Hepatocyte (in vitro differentiated cells): ENCODE data around the gene SESN3. TPM values are rescaled to one million over a fixed set of nuclear protein-coding genes. Genes with fewer than 3 reads are reported as not detected.
A peak's percentile ranks its signal among the peaks of the same experiment; 100 is the strongest.

ENCODE experiments used
- DNase-seq: peaks from one replicate; pipeline ENCODE4 v3.0.0-alpha.2; 2016; ENCODE audit warnings: low spot score
- H2AFZ ChIP-seq: fragments of 200-600 bp; sonication (generic); 2 replicates; pipeline ENCODE4 v1.6.0; 2016; ENCODE audit warnings: antibody characterized with exemption, mild to moderate bottlenecking
- H3K27ac ChIP-seq: fragments of 200-600 bp; sonication (generic); 2 replicates; pipeline ENCODE4 v1.5.1; 2016; ENCODE audit warnings: mild to moderate bottlenecking
- H3K27me3 ChIP-seq: fragments of 200-600 bp; sonication (generic); 2 replicates; pipeline ENCODE4 v1.6.1; 2016
- H3K36me3 ChIP-seq: fragments of 200-600 bp; sonication (generic); replicated peaks from 2 replicates; pipeline ENCODE4 v1.5.1; 2016; ENCODE audit warnings: low read depth; ENCODE audit not compliant: insufficient read depth
- H3K4me1 ChIP-seq: fragments of 200-600 bp; sonication (generic); 2 replicates; pipeline ENCODE4 v1.5.1; 2016; ENCODE audit warnings: mild to moderate bottlenecking, moderate library complexity; ENCODE audit not compliant: insufficient read depth
- H3K4me2 ChIP-seq: fragments of 200-600 bp; sonication (generic); 2 replicates; pipeline ENCODE4 v1.6.0; 2016
- H3K4me3 ChIP-seq: fragments of 200-600 bp; sonication (generic); 2 replicates; pipeline ENCODE4 v1.5.1; 2016; ENCODE audit warnings: mild to moderate bottlenecking
- H3K79me2 ChIP-seq: fragments of 200-600 bp; sonication (generic); 2 replicates; pipeline ENCODE4 v1.6.0; 2017; ENCODE audit warnings: mild to moderate bottlenecking
- H3K9me2 ChIP-seq: fragments of 200-600 bp; sonication (generic); replicated peaks from 2 replicates; pipeline ENCODE4 v1.6.0; 2017; ENCODE audit warnings: mild to moderate bottlenecking; ENCODE audit not compliant: insufficient read depth
- H3K9me3 ChIP-seq: fragments of 200-600 bp; sonication (generic); 2 replicates; pipeline ENCODE4 v1.5.1; 2016; ENCODE audit warnings: low read depth, mild to moderate bottlenecking
- H4K20me1 ChIP-seq: fragments of 200-600 bp; sonication (generic); 2 replicates; pipeline ENCODE4 v1.6.0; 2016; ENCODE audit warnings: mild to moderate bottlenecking; ENCODE audit not compliant: insufficient read depth, poor library complexity, severe bottlenecking
- CTCF ChIP-seq: fragments of 200-600 bp; sonication (generic); IDR thresholded peaks from 2 replicates; pipeline ENCODE4 v1.5.1; 2016; ENCODE audit warnings: antibody characterized with exemption, mild to moderate bottlenecking; ENCODE audit not compliant: poor library complexity
- EZH2 ChIP-seq: fragments of 200-600 bp; sonication (generic); IDR thresholded peaks from 2 replicates; pipeline ENCODE4 v1.6.1; 2016; ENCODE audit warnings: antibody characterized with exemption, mild to moderate bottlenecking, borderline replicate concordance
- EZH2phosphoT487 ChIP-seq: fragments of 200-600 bp; sonication (generic); IDR thresholded peaks from one replicate; pipeline ENCODE4 v1.6.1; 2018; ENCODE audit warnings: antibody characterized with exemption, mild to moderate bottlenecking, low read depth, moderate library complexity; ENCODE audit not compliant: unreplicated experiment, severe bottlenecking
- WGBS: methylation state at CpG from one replicate; pipeline ENCODE4 v1.1.6; 2016; ENCODE audit warnings: low lambda C conversion rate; ENCODE audit errors: missing lambda C conversion rate; 5-methylcytosine and 5-hydroxymethylcytosine counted together
- polyA plus RNA-seq: library from polyadenylated mRNA; unstranded; fragments of >200 nt; fragmentation: Nextera tagmentation; extraction: Ambion mirVana; gene quantifications from 2 replicates; pipeline ENCODE4 v1.2.1, GENCODE V29; 2016
- total RNA-seq: library from RNA; depleted of rRNA; stranded (reverse); fragments of >200 nt; gene quantifications from 2 replicates; pipeline ENCODE4 v1.2.3, GENCODE V29; 2014

Gene SESN3
- total and polyA plus RNA-seq, 2 experiments from 2014 or later = 8.1 to 107 TPM

GRCh38 chr11:95255251-95256145, 24.5 kb upstream of the SESN3 start:
- TF ChIP-seq EZH2phosphoT487 (no peak), CTCF (no peak), EZH2 (no peak)
- H2AFZ ChIP-seq = no peak overlapping the region
- H4K20me1 ChIP-seq = no peaks in the 10 kb centered on the region
- peaks cover 41% of the 10 kb centered on the region for H3K4me1 ChIP-seq
- no peak overlapping the region for H3K4me2 ChIP-seq
- no peak for DNase-seq
- H3K4me3 ChIP-seq = no peak overlapping the region
- no peaks in the 10 kb centered on the region for H3K79me2 ChIP-seq
- H3K9me2 ChIP-seq = no peaks in the 10 kb centered on the region
- WGBS = 58% methylated on average over 4 of the region's 4 CpGs
- no peaks in the 10 kb centered on the region for H3K36me3 ChIP-seq
- no peaks in the 10 kb centered on the region for H3K9me3 ChIP-seq
- peak overlapping the region; percentile 66 for H3K27ac ChIP-seq
- H3K27me3 ChIP-seq = no peaks in the 10 kb centered on the region

DNA sequence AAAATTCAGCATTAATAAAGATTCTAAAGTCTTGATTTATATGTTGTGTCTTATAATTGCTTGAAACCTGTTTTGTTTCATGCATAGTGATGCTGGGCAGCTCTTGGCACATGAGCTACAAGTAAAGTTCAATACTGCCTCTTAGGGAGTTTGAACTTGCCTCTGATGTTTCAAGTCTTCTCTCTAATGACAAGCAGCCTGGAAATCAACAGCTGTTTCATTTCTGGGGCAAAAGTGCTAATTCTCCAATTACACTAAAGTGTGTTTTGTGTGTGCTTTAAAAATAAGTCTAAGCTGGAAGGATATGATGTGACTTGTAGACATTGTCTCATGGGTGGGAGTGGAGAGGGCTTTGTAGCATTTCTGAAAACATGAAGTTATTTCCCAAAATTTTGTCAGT, 23.7 kb upstream of the SESN3 start:
- peak overlapping the region; percentile 38 for H3K27ac ChIP-seq
- H3K79me2 ChIP-seq = no peaks in the 10 kb centered on the region
- H3K36me3 ChIP-seq = no peaks in the 10 kb centered on the region
- no peaks in the 10 kb centered on the region for H4K20me1 ChIP-seq
- H3K4me3 ChIP-seq = no peak overlapping the region
- H3K9me3 ChIP-seq = no peaks in the 10 kb centered on the region
- no peak overlapping the region for H3K4me2 ChIP-seq
- DNase-seq = no peak
- H3K4me1 ChIP-seq = peaks cover 41% of the 10 kb centered on the region
- no peaks in the 10 kb centered on the region for H3K27me3 ChIP-seq
- H2AFZ ChIP-seq = no peak overlapping the region
- TF ChIP-seq CTCF = no peak
- TF ChIP-seq EZH2phosphoT487 = no peak
- no peak for TF ChIP-seq EZH2
- no peaks in the 10 kb centered on the region for H3K9me2 ChIP-seq

GRCh38 chr11:95254131-95254704, 23.2 kb upstream of the SESN3 start:
- no peaks in the 10 kb centered on the region for H3K27me3 ChIP-seq
- H3K9me2 ChIP-seq = no peaks in the 10 kb centered on the region
- H3K79me2 ChIP-seq = no peaks in the 10 kb centered on the region
- no peaks in the 10 kb centered on the region for H3K36me3 ChIP-seq
- H3K4me3 ChIP-seq = no peak overlapping the region
- H4K20me1 ChIP-seq = no peaks in the 10 kb centered on the region
- H3K4me2 ChIP-seq = peak overlapping the region; percentile 67
- TF ChIP-seq EZH2 (no peak), EZH2phosphoT487 (no peak), CTCF (no peak)
- peak overlapping the region; percentile 88 for H3K27ac ChIP-seq
- peak overlapping the region; percentile 43 for H2AFZ ChIP-seq
- peak; percentile 92 for DNase-seq
- WGBS = 13% methylated on average over 8 of the region's 8 CpGs
- peaks cover 41% of the 10 kb centered on the region for H3K4me1 ChIP-seq
- no peaks in the 10 kb centered on the region for H3K9me3 ChIP-seq
